H1 (cell line): ENCODE results near the gene TBC1D7. TPM values are rescaled to one million over a fixed set of nuclear protein-coding genes. Genes with fewer than 3 reads are reported as not detected.

Experiments used
- CTCF ChIP-seq, 3 experiments: IDR thresholded peaks; 1 replicate in 2 of 3; 2 replicates in 1 of 3; pipeline versions ENCODE4 v1.5.1 to v1.6.1; 2011; ENCODE audit warnings: low read length in 3 of 3, mild to moderate bottlenecking in 3 of 3, inconsistent platforms in 2 of 3, low read depth in 1 of 3, moderate library complexity in 1 of 3; ENCODE audit not compliant: insufficient read depth in 1 of 3; ENCODE audit errors: control extremely low read depth in 1 of 3
- E2F6 ChIP-seq: IDR thresholded peaks from 2 replicates; pipeline ENCODE4 v1.6.1; 2012; ENCODE audit warnings: inconsistent platforms
- JUN ChIP-seq: IDR thresholded peaks from 2 replicates; pipeline ENCODE4 v1.6.1; 2011; ENCODE audit warnings: low read depth, mild to moderate bottlenecking, improper control_type of control experiment, low read length
- MAX ChIP-seq: IDR thresholded peaks from 2 replicates; pipeline ENCODE4 v1.6.1; 2012; ENCODE audit warnings: inconsistent platforms
- NRF1 ChIP-seq: IDR thresholded peaks from 2 replicates; pipeline ENCODE4 v1.6.1; 2011; ENCODE audit warnings: mild to moderate bottlenecking, low read depth, low read length, improper control_type of control experiment
- PHF8 ChIP-seq: fragments of 200-600 bp; sonication (generic); conservative IDR thresholded peaks from 2 replicates; pipeline ENCODE4 v1.7.1; 2012; ENCODE audit warnings: low read depth, mild to moderate bottlenecking, inconsistent platforms, low read length, moderate library complexity
- RXRA ChIP-seq: IDR thresholded peaks from 2 replicates; pipeline ENCODE4 v1.6.1; 2011; ENCODE audit warnings: low read depth, mild to moderate bottlenecking, low read length, moderate library complexity; ENCODE audit not compliant: insufficient read depth
- SUZ12 ChIP-seq: fragments of 200-600 bp; sonication (generic); IDR thresholded peaks from 2 replicates; pipeline ENCODE4 v1.6.1; 2012; ENCODE audit warnings: mild to moderate bottlenecking, inconsistent platforms, low read length, moderate library complexity, mixed read lengths
- polyA plus RNA-seq, 7 experiments: library from polyadenylated mRNA; depleted of rRNA in 3 of 7; stranded (reverse) in 5 of 7; unstranded in 2 of 7; fragments of >200 nt in 5 of 7; fragments of 200-250 nt in 2 of 7; gene quantifications; 1 replicate in 5 of 7; 2 replicates in 1 of 7; 4 replicates in 1 of 7; pipeline versions ENCODE4 v1.2.1 to v1.2.3, GENCODE V29; 2011 to 2013; ENCODE audit warnings: missing spikeins in 2 of 7, mixed read lengths in 2 of 7
- total RNA-seq: library from RNA; stranded (reverse); fragmentation: NEBNext Ultra II Directional; extraction: Animal tissue kit (Norgen Biotek cat#: 25700); gene quantifications from 2 replicates; pipeline ENCODE4 v1.2.1, GENCODE V29; 2021

The TBC1D7 gene
- total and polyA plus RNA-seq, 2 of the 8 experiments (the other 6 are each of a cell fraction or from before 2014, with no cell fraction given), result 46.1 to 55.2 TPM

- TF ChIP-seq E2F6, result no peak
- no peak for TF ChIP-seq CTCF (IDR thresholded peaks at IDR 0.05; ENCODE audit: control extremely low read depth in 1 of 3, insufficient read depth in 1 of 3, low read depth in 1 of 3, low read length in 3 of 3)
- no peak for TF ChIP-seq NRF1
- TF ChIP-seq PHF8, result no peak
- TF ChIP-seq RXRA, result no peak
- TF ChIP-seq MAX, result no peak
- TF ChIP-seq SUZ12, result no peak
- TF ChIP-seq JUN, result no peak
Measured at GRCh38 chr6:13365320-13365719, 37.0 kb upstream of the TBC1D7 start (continued).
